ENCODE data around the gene SNTG2.
A peak's percentile ranks its signal among the peaks of the same experiment; 100 is the strongest.

Gene SNTG2

GRCh38 chr2:1002350-1002749 is 51.7 kb downstream of the SNTG2 start:
- no peak for DNase-seq (ENCODE audit: low spot score)

GRCh38 chr2:1004398-1004797 is 53.7 kb downstream of the SNTG2 start:
- DNase-seq (ENCODE audit: low spot score) = no peak

- DNase-seq (ENCODE audit: low spot score) = no peak
These were observed 59.8 kb downstream of the SNTG2 start for GRCh38 chr2:1010415-1010930.

GRCh38 chr2:1011006-1011405 is 60.4 kb downstream of the SNTG2 start:
- DNase-seq (ENCODE audit: low spot score) = no peak

- DNase-seq (ENCODE audit: low spot score) = no peak
These were observed 61.3 kb downstream of the SNTG2 start for GRCh38 chr2:1011985-1012384.

GRCh38 chr2:1014802-1015201 is 64.2 kb downstream of the SNTG2 start:
- no peak for DNase-seq (ENCODE audit: low spot score)

GRCh38 chr2:1016500-1016899 is 65.9 kb downstream of the SNTG2 start:
- no peak for DNase-seq (ENCODE audit: low spot score)

- no peak for DNase-seq (ENCODE audit: low spot score)
These were observed 67.2 kb downstream of the SNTG2 start for GRCh38 chr2:1017827-1018226.

GRCh38 chr2:1020206-1020605 is 69.6 kb downstream of the SNTG2 start:
- DNase-seq (ENCODE audit: low spot score) = no peak

GRCh38 chr2:1022178-1022577 is 71.5 kb downstream of the SNTG2 start:
- DNase-seq (ENCODE audit: low spot score) = no peak

GRCh38 chr2:1024981-1025380 is 74.3 kb downstream of the SNTG2 start:
- no peak for DNase-seq (ENCODE audit: low spot score)

GRCh38 chr2:1026141-1026540 is 75.5 kb downstream of the SNTG2 start:
- DNase-seq (ENCODE audit: low spot score) = no peak

GRCh38 chr2:1028831-1029230 is 78.2 kb downstream of the SNTG2 start:
- no peak for DNase-seq (ENCODE audit: low spot score)

- DNase-seq (ENCODE audit: low spot score) = peak; percentile 32
These were observed 81.4 kb downstream of the SNTG2 start for GRCh38 chr2:1032030-1032429.

GRCh38 chr2:1033069-1033468 is 82.4 kb downstream of the SNTG2 start:
- DNase-seq (ENCODE audit: low spot score) = no peak

GRCh38 chr2:1037066-1037465 is 86.4 kb downstream of the SNTG2 start:
- no peak for DNase-seq (ENCODE audit: low spot score)

GRCh38 chr2:1039549-1039948 is 88.9 kb downstream of the SNTG2 start:
- no peak for DNase-seq (ENCODE audit: low spot score)

GRCh38 chr2:1041012-1041805 is 90.6 kb downstream of the SNTG2 start:
- DNase-seq (ENCODE audit: low spot score) = no peak

- no peak for DNase-seq (ENCODE audit: low spot score)
These were observed 94.5 kb downstream of the SNTG2 start for GRCh38 chr2:1045109-1045508.

GRCh38 chr2:1046067-1046466 is 95.4 kb downstream of the SNTG2 start:
- DNase-seq (ENCODE audit: low spot score) = no peak

- DNase-seq (ENCODE audit: low spot score) = no peak
These were observed 96.8 kb downstream of the SNTG2 start for GRCh38 chr2:1047485-1047884.

GRCh38 chr2:1049691-1050090 is 99.0 kb downstream of the SNTG2 start:
- DNase-seq (ENCODE audit: low spot score) = no peak

- DNase-seq (ENCODE audit: low spot score) = no peak
These were observed 100.4 kb downstream of the SNTG2 start for GRCh38 chr2:1051075-1051474.

GRCh38 chr2:1052771-1053191 is 102.1 kb downstream of the SNTG2 start:
- DNase-seq (ENCODE audit: low spot score) = no peak
